GM12878 (cell line): Measurements from ENCODE around the gene PRTFDC1. TPM values are rescaled to one million over a fixed set of nuclear protein-coding genes. Genes with fewer than 3 reads are reported as not detected.

Experiments
- BACH1 ChIP-seq: fragments of 450-650 bp; IDR thresholded peaks from 2 replicates; pipeline ENCODE4 v1.6.1; 2017; ENCODE audit warnings: mild to moderate bottlenecking, borderline replicate concordance
- CREM ChIP-seq: IDR thresholded peaks from 2 replicates; pipeline ENCODE4 v1.6.1; 2014; ENCODE audit warnings: antibody characterized with exemption, low read depth
- E2F4 ChIP-seq: IDR thresholded peaks from 2 replicates; pipeline ENCODE4 v1.6.1; 2012; ENCODE audit warnings: low read depth, low read length, improper control_type of control experiment
- EGR1 ChIP-seq, 2 experiments: IDR thresholded peaks; 1 replicate in 1 of 2; 2 replicates in 1 of 2; pipeline ENCODE4 v1.6.1; 2011 to 2012; ENCODE audit warnings: low read depth in 2 of 2, low read length in 2 of 2, borderline replicate concordance in 1 of 2, mild to moderate bottlenecking in 1 of 2, moderate library complexity in 1 of 2
- IRF4 ChIP-seq: IDR thresholded peaks from 2 replicates; pipeline ENCODE4 v1.6.1; 2011; ENCODE audit warnings: low read depth, low read length
- JUND ChIP-seq: IDR thresholded peaks from 2 replicates; pipeline ENCODE4 v1.6.1; 2012; ENCODE audit warnings: low read depth, mild to moderate bottlenecking, low read length, improper control_type of control experiment, moderate library complexity
- LARP7 ChIP-seq: fragments of 450-650 bp; IDR thresholded peaks from 2 replicates; pipeline ENCODE4 v1.6.1; 2017; ENCODE audit warnings: mild to moderate bottlenecking
- NR2C1 ChIP-seq: fragments of 450-650 bp; IDR thresholded peaks from 2 replicates; pipeline ENCODE4 v1.6.1; 2017; ENCODE audit warnings: antibody characterized with exemption, mild to moderate bottlenecking, moderate library complexity
- NRF1 ChIP-seq: conservative IDR thresholded peaks from 2 replicates; pipeline ENCODE4 v1.6.1; 2011; ENCODE audit warnings: mild to moderate bottlenecking, low read depth, low read length, improper control_type of control experiment
- PAX8 ChIP-seq: fragments of 450-650 bp; IDR thresholded peaks from 2 replicates; pipeline ENCODE4 v1.6.1; 2017; ENCODE audit warnings: mild to moderate bottlenecking, moderate library complexity
- PKNOX1 ChIP-seq: fragments of 450-650 bp; IDR thresholded peaks from 2 replicates; pipeline ENCODE4 v1.6.1; 2016; ENCODE audit warnings: mild to moderate bottlenecking
- POLR2A ChIP-seq: IDR thresholded peaks from 2 replicates; pipeline ENCODE4 v1.6.1; 2011; ENCODE audit warnings: low read depth, mild to moderate bottlenecking, low read length
- RAD21 ChIP-seq: IDR thresholded peaks from 2 replicates; pipeline ENCODE4 v1.6.1; 2011; ENCODE audit warnings: mild to moderate bottlenecking, low read depth, low read length, moderate library complexity; ENCODE audit not compliant: insufficient read depth
- RELA ChIP-seq: fragments of 450-650 bp; IDR thresholded peaks from 2 replicates; pipeline ENCODE4 v1.8.0; 2014; ENCODE audit warnings: borderline replicate concordance; ENCODE audit not compliant: partially characterized antibody
- RELB ChIP-seq: fragments of 450-650 bp; IDR thresholded peaks from 2 replicates; pipeline ENCODE4 v1.6.1; 2017; ENCODE audit warnings: low read depth, mild to moderate bottlenecking, moderate library complexity
- RFX5 ChIP-seq: IDR thresholded peaks from 2 replicates; pipeline ENCODE4 v1.6.1; 2011; ENCODE audit warnings: low read depth, low read length, improper control_type of control experiment
- SIN3A ChIP-seq: IDR thresholded peaks from 2 replicates; pipeline ENCODE4 v1.6.1; 2012; ENCODE audit warnings: low read depth, low read length, improper control_type of control experiment
- SMAD1 ChIP-seq: fragments of 450-650 bp; IDR thresholded peaks from 2 replicates; pipeline ENCODE4 v1.6.1; 2018; ENCODE audit warnings: mild to moderate bottlenecking, low read depth; ENCODE audit not compliant: partially characterized antibody
- SP1 ChIP-seq: IDR thresholded peaks from one replicate; pipeline ENCODE4 v1.6.1; 2011; ENCODE audit warnings: low read depth, low read length
- SUPT20H ChIP-seq: IDR thresholded peaks from 2 replicates; pipeline ENCODE4 v1.6.1; 2011; ENCODE audit warnings: low read depth, mild to moderate bottlenecking, low read length, moderate library complexity, borderline replicate concordance; ENCODE audit not compliant: control insufficient read depth
- USF1 ChIP-seq: IDR thresholded peaks from 2 replicates; pipeline ENCODE4 v1.6.1; 2011; ENCODE audit warnings: borderline replicate concordance, low read depth, mild to moderate bottlenecking, moderate library complexity, mixed read lengths, low read length; ENCODE audit not compliant: insufficient read depth; ENCODE audit errors: extremely low read length
- ZNF217 ChIP-seq: fragments of 450-650 bp; IDR thresholded peaks from 2 replicates; pipeline ENCODE4 v1.6.1; 2017; ENCODE audit warnings: antibody characterized with exemption, mild to moderate bottlenecking
- ZNF274 ChIP-seq: IDR thresholded peaks from one replicate; pipeline ENCODE4 v1.8.0; 2011; ENCODE audit not compliant: insufficient read length, insufficient read depth
- ZNF384 ChIP-seq: IDR thresholded peaks from 2 replicates; pipeline ENCODE4 v1.6.1; 2012; ENCODE audit warnings: low read depth, mild to moderate bottlenecking, low read length, improper control_type of control experiment, borderline replicate concordance
- polyA plus RNA-seq, 11 experiments: library from polyadenylated mRNA; depleted of rRNA in 4 of 11; unstranded in 6 of 11; stranded (reverse) in 5 of 11; fragments of >200 nt; fragmentation: Nextera tagmentation in 4 of 11; fragmentation: Illumina TruSeq in 1 of 11; extraction: Ambion mirVana in 4 of 11; extraction: Trizol in 1 of 11; gene quantifications; 1 replicate in 1 of 11; 2 replicates in 10 of 11; pipeline versions ENCODE4 v1.2.1 to v1.2.3, GENCODE V29; 2011 to 2016; ENCODE audit warnings: inconsistent platforms in 2 of 11, missing spikeins in 2 of 11, low read depth in 1 of 11
- total RNA-seq, 4 experiments: library from RNA; depleted of rRNA in 3 of 4; stranded (reverse); fragments of >200 nt in 3 of 4; fragmentation: Illumina TruSeq in 1 of 4; extraction: Trizol in 1 of 4; gene quantifications; 2 replicates each; pipeline versions ENCODE4 v1.2.1 to v1.2.3, GENCODE V29; 2013 to 2021

The PRTFDC1 gene
- total and polyA plus RNA-seq, 10 of the 15 experiments (the other 5 are each of a cell fraction or from before 2014, with no cell fraction given): 5.5 to 17.3 (median 11.3) TPM

GRCh38 chr10:24920907-24921881 is 31.2 kb downstream of the PRTFDC1 start (continued):
- TF ChIP-seq BACH1: peak; percentile 99
- TF ChIP-seq SMAD1: no peak
- TF ChIP-seq EGR1 (IDR thresholded peaks at IDR 0.05; ENCODE audit: borderline replicate concordance in 1 of 2, low read depth in 2 of 2, low read length in 2 of 2): peak in 1 of 2 experiments; percentile 67; a peak in 1 of 3 replicates
- TF ChIP-seq CREM: peak; percentile 93
- no peak for TF ChIP-seq LARP7
- peak; percentile 92 for TF ChIP-seq IRF4
- no peak for TF ChIP-seq ZNF274
- no peak for TF ChIP-seq USF1
- peak; percentile 12; the same call in 1 of the 2 replicates for TF ChIP-seq RAD21
- TF ChIP-seq ZNF384: peak; percentile 59
- TF ChIP-seq PAX8: no peak
- no peak for TF ChIP-seq SIN3A
- peak; percentile 42 for TF ChIP-seq RELA
- peak; percentile 69; the same call in 1 of the 2 replicates for TF ChIP-seq JUND
- TF ChIP-seq ZNF217: no peak
- no peak for TF ChIP-seq E2F4
- no peak for TF ChIP-seq SUPT20H
- TF ChIP-seq RFX5: no peak
- peak; percentile 86 for TF ChIP-seq RELB
- no peak for TF ChIP-seq NR2C1
- peak; percentile 45 for TF ChIP-seq PKNOX1
- no peak for TF ChIP-seq POLR2A
- TF ChIP-seq SP1: peak; percentile 62
- no peak for TF ChIP-seq NRF1
